Tibial nerve (tissue), 4 donors: ENCODE results near the gene BCAS3.

Experiments used
- CTCF ChIP-seq, 5 experiments: fragments of 200-600 bp in 3 of 5; fragments of 450-650 bp in 2 of 5; sonication (generic) in 3 of 5; IDR thresholded peaks; one replicate each; pipeline ENCODE4 v1.5.1; 2016 to 2019; ENCODE audit warnings: antibody characterized with exemption in 5 of 5, mild to moderate bottlenecking in 3 of 5, moderate library complexity in 2 of 5
- EP300 ChIP-seq, 2 donors: sonication (generic); formaldehyde crosslinking; IDR thresholded peaks; one replicate each; pipeline ENCODE4 v1.6.1; 2017; ENCODE audit warnings: antibody characterized with exemption in 2 of 2, mild to moderate bottlenecking in 1 of 2
- POLR2A ChIP-seq, 2 donors: fragments of 450-650 bp; IDR thresholded peaks; one replicate each; pipeline ENCODE4 v1.6.1; 2017; ENCODE audit warnings: antibody characterized with exemption in 2 of 2, mild to moderate bottlenecking in 2 of 2, moderate library complexity in 2 of 2

- TF ChIP-seq CTCF (IDR thresholded peaks at IDR 0.05) (no peak), POLR2A (IDR thresholded peaks at IDR 0.05) (no peak), EP300 (IDR thresholded peaks at IDR 0.05) (no peak)
Observed at GRCh38 chr17:61131585-61131984, 453.9 kb downstream of the BCAS3 start.
